HEK293 (cell line): Measurements from ENCODE around the gene PDGFB.

Experiments
- CTCF ChIA-PET: fragments of 350-600 bp; formaldehyde crosslinking; extraction: SDS; loops from one replicate; lab custom pipeline; 2021; ENCODE audit warnings: antibody characterized with exemption; lab: Yijun Ruan, JAX
- POLR2A ChIA-PET: fragments of 300-600 bp; formaldehyde crosslinking; extraction: SDS; loops from one replicate; lab custom pipeline; 2020; ENCODE audit warnings: antibody characterized with exemption, inconsistent platforms; lab: Yijun Ruan, JAX
- H3K27ac ChIP-seq: fragments of 200-500 bp; sonication (Bioruptor generic); 2 replicates; pipeline ENCODE4 v1.5.1; 2014; ENCODE audit warnings: low read depth, low read length, control low read depth, inconsistent platforms; ENCODE audit errors: extremely low read depth
- H3K36me3 ChIP-seq, 2 experiments: fragments of 200-500 bp in 1 of 2; sonication (Bioruptor generic) in 1 of 2; 1 replicate in 1 of 2; 2 replicates in 1 of 2; pipeline ENCODE4 v1.5.1; 2014 to 2017; ENCODE audit warnings: inconsistent platforms in 2 of 2, low read length in 2 of 2; ENCODE audit not compliant: control insufficient read depth in 2 of 2, insufficient read depth in 1 of 2
- H3K4me1 ChIP-seq: fragments of 200-500 bp; sonication (Bioruptor generic); 2 replicates; pipeline ENCODE4 v1.5.1; 2014; ENCODE audit warnings: mild to moderate bottlenecking, low read length, inconsistent platforms; ENCODE audit not compliant: control insufficient read depth, insufficient read depth
- H3K4me3 ChIP-seq: 2 replicates; pipeline ENCODE4 v1.5.1; 2011; ENCODE audit warnings: low read depth, mild to moderate bottlenecking, control low read depth, low read length, moderate library complexity
- H3K9me3 ChIP-seq: fragments of 200-500 bp; sonication (Bioruptor generic); 2 replicates; pipeline ENCODE4 v1.5.1; 2014; ENCODE audit warnings: low read depth, low read length, inconsistent platforms; ENCODE audit not compliant: control insufficient read depth, insufficient read depth
- EGR2 ChIP-seq: fragments of 450-650 bp; formaldehyde crosslinking; IDR thresholded peaks from 2 replicates; pipeline ENCODE4 v1.5.1; 2016; ENCODE audit warnings: low read depth, missing biosample characterization, missing genetic modification characterization
- GLI4 ChIP-seq: fragments of 450-650 bp; formaldehyde crosslinking; IDR thresholded peaks from 2 replicates; pipeline ENCODE4 v1.5.1; 2016; ENCODE audit warnings: missing biosample characterization, missing genetic modification characterization
- HOXC10 ChIP-seq: sonication (generic); formaldehyde crosslinking; IDR thresholded peaks from 2 replicates; pipeline ENCODE4 v1.8.1; 2023; ENCODE audit warnings: mild to moderate bottlenecking, missing genetic modification reagents
- SP2 ChIP-seq: fragments of 450-650 bp; formaldehyde crosslinking; IDR thresholded peaks from 2 replicates; pipeline ENCODE4 v1.5.1; 2016; ENCODE audit warnings: missing biosample characterization, missing genetic modification characterization
- ZBTB17 ChIP-seq: fragments of 450-650 bp; formaldehyde crosslinking; IDR thresholded peaks from 2 replicates; pipeline ENCODE4 v1.5.1; 2016; ENCODE audit warnings: missing biosample characterization, missing genetic modification characterization
- ZBTB20 ChIP-seq: fragments of 450-650 bp; formaldehyde crosslinking; IDR thresholded peaks from 2 replicates; pipeline ENCODE4 v1.5.1; 2016; ENCODE audit warnings: missing biosample characterization, missing genetic modification characterization
- ZNF112 ChIP-seq: fragments of 450-650 bp; formaldehyde crosslinking; IDR thresholded peaks from 2 replicates; pipeline ENCODE4 v1.5.0; 2017; ENCODE audit warnings: missing biosample characterization, missing genetic modification characterization
- ZNF175 ChIP-seq: fragments of 450-650 bp; formaldehyde crosslinking; IDR thresholded peaks from 2 replicates; pipeline ENCODE4 v1.5.1; 2016; ENCODE audit warnings: missing biosample characterization, missing genetic modification characterization
- ZNF335 ChIP-seq: fragments of 450-650 bp; formaldehyde crosslinking; conservative IDR thresholded peaks from 2 replicates; pipeline ENCODE4 v1.5.1; 2016; ENCODE audit warnings: missing biosample characterization, missing genetic modification characterization
- ZNF341 ChIP-seq: fragments of 450-650 bp; formaldehyde crosslinking; IDR thresholded peaks from 2 replicates; pipeline ENCODE4; 2016; ENCODE audit warnings: low read depth, missing biosample characterization, missing genetic modification characterization
- ZNF366 ChIP-seq: fragments of 450-650 bp; formaldehyde crosslinking; conservative IDR thresholded peaks from 2 replicates; pipeline ENCODE4 v1.5.1; 2016; ENCODE audit warnings: missing biosample characterization, missing genetic modification characterization
- ZNF416 ChIP-seq: fragments of 450-650 bp; formaldehyde crosslinking; IDR thresholded peaks from 2 replicates; pipeline ENCODE4 v1.5.1; 2016; ENCODE audit warnings: missing biosample characterization, missing genetic modification characterization
- ZNF585B ChIP-seq: fragments of 450-650 bp; formaldehyde crosslinking; IDR thresholded peaks from 2 replicates; pipeline ENCODE4 v1.5.1; 2016; ENCODE audit warnings: missing biosample characterization, missing genetic modification characterization
- ZNF670 ChIP-seq: fragments of 450-650 bp; formaldehyde crosslinking; IDR thresholded peaks from 2 replicates; pipeline ENCODE4 v1.5.1; 2016; ENCODE audit warnings: missing biosample characterization, missing genetic modification characterization, low read depth
- ZNF707 ChIP-seq: fragments of 450-650 bp; formaldehyde crosslinking; IDR thresholded peaks from 2 replicates; pipeline ENCODE4 v1.5.1; 2016; ENCODE audit warnings: missing biosample characterization, missing genetic modification characterization
- ZNF76 ChIP-seq: fragments of 450-650 bp; formaldehyde crosslinking; IDR thresholded peaks from 2 replicates; pipeline ENCODE4; 2016; ENCODE audit warnings: low read depth, missing biosample characterization, missing genetic modification characterization, borderline replicate concordance
- ZNF777 ChIP-seq: fragments of 450-650 bp; formaldehyde crosslinking; IDR thresholded peaks from 2 replicates; pipeline ENCODE4 v1.5.1; 2017; ENCODE audit warnings: missing biosample characterization, missing genetic modification characterization, borderline replicate concordance
- ZXDB ChIP-seq: fragments of 450-650 bp; formaldehyde crosslinking; IDR thresholded peaks from 2 replicates; pipeline ENCODE4 v1.5.1; 2016; ENCODE audit warnings: missing biosample characterization, missing genetic modification characterization
- TF ChIP-seq, protein P1 (sequence below): fragments of 450-650 bp; formaldehyde crosslinking; conservative IDR thresholded peaks from 2 replicates; pipeline ENCODE4 v1.5.1; 2016; ENCODE audit warnings: low read depth, missing biosample characterization, missing genetic modification characterization
- TF ChIP-seq, protein P2 (sequence below): fragments of 450-650 bp; formaldehyde crosslinking; IDR thresholded peaks from 2 replicates; pipeline ENCODE4 v1.5.1; 2016; ENCODE audit warnings: missing biosample characterization, missing genetic modification characterization
- TF ChIP-seq, protein P3 (sequence below): fragments of 450-650 bp; formaldehyde crosslinking; IDR thresholded peaks from 2 replicates; pipeline ENCODE4 v1.5.1; 2016; ENCODE audit warnings: missing biosample characterization, missing genetic modification characterization
- TF ChIP-seq, protein P4 (sequence below): IDR thresholded peaks from 2 replicates; pipeline ENCODE4 v1.6.1; 2011; ENCODE audit warnings: mild to moderate bottlenecking, low read depth, low read length, borderline replicate concordance

The PDGFB gene

DNA sequence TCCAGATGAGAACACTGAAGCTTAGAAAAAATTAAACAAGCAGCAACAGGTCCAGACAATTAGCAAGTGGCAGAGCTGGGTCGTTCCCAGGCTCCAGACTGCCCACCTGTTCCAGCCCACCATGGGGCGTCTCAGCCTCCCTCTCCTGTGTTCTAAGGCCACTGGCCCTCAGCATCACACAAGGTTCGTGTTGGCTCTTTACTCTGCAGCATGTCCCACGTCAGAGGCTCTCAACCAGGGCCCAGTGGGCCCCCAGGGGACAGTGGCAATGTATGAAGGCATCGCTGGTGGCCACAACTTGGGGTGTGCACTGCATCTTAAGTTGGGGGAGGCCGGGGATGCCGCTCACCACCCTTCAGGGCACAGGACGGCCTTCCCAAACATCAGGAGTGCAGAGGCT, 6.2 kb downstream of the PDGFB start (continued):
- TF ChIP-seq, protein P1, sequence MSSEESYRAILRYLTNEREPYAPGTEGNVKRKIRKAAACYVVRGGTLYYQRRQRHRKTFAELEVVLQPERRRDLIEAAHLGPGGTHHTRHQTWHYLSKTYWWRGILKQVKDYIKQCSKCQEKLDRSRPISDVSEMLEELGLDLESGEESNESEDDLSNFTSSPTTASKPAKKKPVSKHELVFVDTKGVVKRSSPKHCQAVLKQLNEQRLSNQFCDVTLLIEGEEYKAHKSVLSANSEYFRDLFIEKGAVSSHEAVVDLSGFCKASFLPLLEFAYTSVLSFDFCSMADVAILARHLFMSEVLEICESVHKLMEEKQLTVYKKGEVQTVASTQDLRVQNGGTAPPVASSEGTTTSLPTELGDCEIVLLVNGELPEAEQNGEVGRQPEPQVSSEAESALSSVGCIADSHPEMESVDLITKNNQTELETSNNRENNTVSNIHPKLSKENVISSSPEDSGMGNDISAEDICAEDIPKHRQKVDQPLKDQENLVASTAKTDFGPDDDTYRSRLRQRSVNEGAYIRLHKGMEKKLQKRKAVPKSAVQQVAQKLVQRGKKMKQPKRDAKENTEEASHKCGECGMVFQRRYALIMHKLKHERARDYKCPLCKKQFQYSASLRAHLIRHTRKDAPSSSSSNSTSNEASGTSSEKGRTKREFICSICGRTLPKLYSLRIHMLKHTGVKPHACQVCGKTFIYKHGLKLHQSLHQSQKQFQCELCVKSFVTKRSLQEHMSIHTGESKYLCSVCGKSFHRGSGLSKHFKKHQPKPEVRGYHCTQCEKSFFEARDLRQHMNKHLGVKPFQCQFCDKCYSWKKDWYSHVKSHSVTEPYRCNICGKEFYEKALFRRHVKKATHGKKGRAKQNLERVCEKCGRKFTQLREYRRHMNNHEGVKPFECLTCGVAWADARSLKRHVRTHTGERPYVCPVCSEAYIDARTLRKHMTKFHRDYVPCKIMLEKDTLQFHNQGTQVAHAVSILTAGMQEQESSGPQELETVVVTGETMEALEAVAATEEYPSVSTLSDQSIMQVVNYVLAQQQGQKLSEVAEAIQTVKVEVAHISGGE: no peak

DNA sequence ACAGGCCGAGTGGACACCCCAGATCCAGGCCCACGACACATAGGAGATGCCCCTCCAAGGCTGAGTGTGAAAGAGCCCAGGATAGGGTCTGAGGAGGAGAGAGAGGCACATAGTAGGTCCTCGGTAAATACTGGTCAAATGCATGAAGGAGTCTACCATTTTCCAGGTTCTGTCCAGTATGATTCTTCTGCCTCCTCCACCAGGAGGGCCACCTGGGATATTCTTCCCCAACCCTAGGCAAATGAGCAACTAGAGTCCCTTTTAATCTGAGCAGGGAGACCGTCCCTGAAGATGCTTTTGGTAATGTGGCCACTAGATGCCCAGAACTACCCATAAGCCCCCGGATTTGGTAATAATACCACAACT, 6.7 kb downstream of the PDGFB start:
- no peak overlapping the region for H3K4me3 ChIP-seq
- ChIA-PET POLR2A (interaction anchor here (1.9 to 2.5 kb wide), 2 partner anchors 73 to 82 kb away, joined by 7 to 16 read pairs; no protein-coding TSS in a partner anchor), CTCF (interaction anchor here (0.7 kb wide), 1 partner anchor 59 kb away, joined by 3 read pairs; no protein-coding TSS in a partner anchor)
- H3K4me1 ChIP-seq: peaks cover 34% of the 10 kb centered on the region
- TF ChIP-seq ZNF112 (tag by site-specific recombination) (no peak), ZNF707 (no peak), ZNF175 (tag by site-specific recombination) (no peak), ZNF335 (tag by site-specific recombination) (no peak), ZXDB (no peak), ZBTB17 (tag by site-specific recombination) (no peak), SP2 (tag by site-specific recombination) (no peak), ZNF777 (no peak), ZNF670 (no peak), ZNF416 (tag by site-specific recombination) (no peak), ZNF366 (tag by site-specific recombination) (no peak), ZNF585B (no peak)
- TF ChIP-seq, protein P2, sequence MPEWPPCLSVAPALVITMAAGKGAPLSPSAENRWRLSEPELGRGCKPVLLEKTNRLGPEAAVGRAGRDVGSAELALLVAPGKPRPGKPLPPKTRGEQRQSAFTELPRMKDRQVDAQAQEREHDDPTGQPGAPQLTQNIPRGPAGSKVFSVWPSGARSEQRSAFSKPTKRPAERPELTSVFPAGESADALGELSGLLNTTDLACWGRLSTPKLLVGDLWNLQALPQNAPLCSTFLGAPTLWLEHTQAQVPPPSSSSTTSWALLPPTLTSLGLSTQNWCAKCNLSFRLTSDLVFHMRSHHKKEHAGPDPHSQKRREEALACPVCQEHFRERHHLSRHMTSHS (tag by site-specific recombination): no peak
- TF ChIP-seq, protein P3, sequence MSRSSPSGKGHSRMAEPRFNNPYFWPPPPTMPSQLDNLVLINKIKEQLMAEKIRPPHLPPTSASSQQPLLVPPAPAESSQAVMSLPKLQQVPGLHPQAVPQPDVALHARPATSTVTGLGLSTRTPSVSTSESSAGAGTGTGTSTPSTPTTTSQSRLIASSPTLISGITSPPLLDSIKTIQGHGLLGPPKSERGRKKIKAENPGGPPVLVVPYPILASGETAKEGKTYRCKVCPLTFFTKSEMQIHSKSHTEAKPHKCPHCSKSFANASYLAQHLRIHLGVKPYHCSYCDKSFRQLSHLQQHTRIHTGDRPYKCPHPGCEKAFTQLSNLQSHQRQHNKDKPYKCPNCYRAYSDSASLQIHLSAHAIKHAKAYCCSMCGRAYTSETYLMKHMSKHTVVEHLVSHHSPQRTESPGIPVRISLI (tag by site-specific recombination): no peak
- no peaks in the 10 kb centered on the region for H3K36me3 ChIP-seq
- no peaks in the 10 kb centered on the region for H3K9me3 ChIP-seq
- H3K27ac ChIP-seq: no peak overlapping the region

DNA sequence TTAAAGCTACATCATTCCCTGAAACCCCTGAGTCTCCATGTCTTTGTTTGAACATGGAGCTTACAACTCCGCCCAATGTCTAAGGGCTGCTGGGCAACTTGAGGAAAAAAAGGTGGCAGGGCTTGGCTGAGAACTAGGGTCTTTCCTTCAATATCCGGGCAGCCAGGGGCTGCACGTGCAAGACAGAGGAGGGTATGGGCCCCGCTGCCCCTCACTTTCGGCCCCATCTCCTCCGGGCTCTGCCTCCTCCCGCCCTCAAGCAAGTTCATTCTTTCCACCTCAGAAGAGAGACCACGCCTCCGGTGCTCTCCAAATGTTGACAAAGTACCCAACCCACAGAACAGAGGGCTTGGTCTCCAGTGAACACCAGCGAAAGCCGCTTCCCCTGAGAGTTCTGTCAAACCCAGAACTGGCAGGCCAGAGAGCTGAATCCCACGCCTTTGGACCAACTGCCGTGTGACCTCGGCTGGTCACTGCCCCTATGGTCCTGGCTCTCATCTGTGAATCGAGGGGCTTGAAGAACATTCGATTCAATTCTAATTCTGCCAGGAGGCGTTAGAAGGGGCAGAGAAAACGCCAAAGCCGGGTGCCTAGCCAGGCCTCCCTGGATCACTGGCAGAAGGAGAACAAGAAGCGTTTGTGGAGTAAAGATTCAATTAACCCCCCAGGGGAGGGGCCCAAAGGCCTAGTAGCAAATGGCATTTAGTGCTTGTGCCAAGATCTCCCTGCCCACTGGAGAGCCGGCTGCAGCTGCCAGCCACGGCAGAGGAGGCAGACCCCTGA, 7.3 kb downstream of the PDGFB start:
- Histone ChIP-seq H3K4me3 (no peak overlapping the region), H3K9me3 (no peaks in the 10 kb centered on the region), H3K36me3 (no peaks in the 10 kb centered on the region), H3K27ac (peak overlapping the region; percentile 42; the same call in 1 of the 2 replicates), H3K4me1 (peaks cover 28% of the 10 kb centered on the region)
- ChIA-PET CTCF (interaction anchor here (1.6 kb wide), 1 partner anchor 66 kb away, joined by 6 read pairs; no protein-coding TSS in a partner anchor), POLR2A (interaction anchor here (0.6 to 2.5 kb wide), 5 partner anchors 40 to 283 kb away, joined by 3 to 16 read pairs (median 5); partner anchors contain the start of gene ATF4)
- TF ChIP-seq HOXC10 (no peak), GLI4 (no peak), ZBTB20 (tag by site-specific recombination) (no peak), EGR2 (tag by site-specific recombination) (peak; percentile 57; the same call in 1 of the 2 replicates), ZNF76 (tag by site-specific recombination) (no peak), ZNF341 (no peak)
- TF ChIP-seq, protein P4, sequence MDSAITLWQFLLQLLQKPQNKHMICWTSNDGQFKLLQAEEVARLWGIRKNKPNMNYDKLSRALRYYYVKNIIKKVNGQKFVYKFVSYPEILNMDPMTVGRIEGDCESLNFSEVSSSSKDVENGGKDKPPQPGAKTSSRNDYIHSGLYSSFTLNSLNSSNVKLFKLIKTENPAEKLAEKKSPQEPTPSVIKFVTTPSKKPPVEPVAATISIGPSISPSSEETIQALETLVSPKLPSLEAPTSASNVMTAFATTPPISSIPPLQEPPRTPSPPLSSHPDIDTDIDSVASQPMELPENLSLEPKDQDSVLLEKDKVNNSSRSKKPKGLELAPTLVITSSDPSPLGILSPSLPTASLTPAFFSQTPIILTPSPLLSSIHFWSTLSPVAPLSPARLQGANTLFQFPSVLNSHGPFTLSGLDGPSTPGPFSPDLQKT: no peak
- TF ChIP-seq, protein P1: no peak
